NCI-H446 treated with DMSO at 0.1 percent for 48 hours (cell line): Measurements from ENCODE around the gene RAB21.
"Not testable (repeated sequence)": the region's sequence is repeated elsewhere in the genome, so short reads cannot be mapped to it uniquely, and the experiment has no call there.

Experiments
- DNase-seq: peaks from one replicate; lab custom pipeline; 2025; lab: John Stamatoyannopoulos, UW

The RAB21 gene

GRCh38 chr12:71752891-71753290, 1.8 kb upstream of the RAB21 start:
- DNase-seq, result no peak

GRCh38 chr12:71755146-71755892, 656 bp downstream of the RAB21 start:
- DNase-seq, result no peak

GRCh38 chr12:71756054-71756690, 1.5 kb downstream of the RAB21 start:
- DNase-seq, result no peak

- DNase-seq, result no peak
Measured at GRCh38 chr12:71759941-71760340, 5.3 kb downstream of the RAB21 start.

- DNase-seq, result no peak
Measured at GRCh38 chr12:71760471-71760870, 5.8 kb downstream of the RAB21 start.

GRCh38 chr12:71761354-71761753, 6.7 kb downstream of the RAB21 start:
- DNase-seq, result not testable (repeated sequence)

GRCh38 chr12:71763677-71764379, 9.2 kb downstream of the RAB21 start:
- no peak for DNase-seq

- DNase-seq, result no peak
Measured at GRCh38 chr12:71764587-71765321, 10.1 kb downstream of the RAB21 start.

GRCh38 chr12:71766202-71766601, 11.5 kb downstream of the RAB21 start:
- no peak for DNase-seq

GRCh38 chr12:71767183-71767582, 12.5 kb downstream of the RAB21 start:
- no peak for DNase-seq

GRCh38 chr12:71768900-71769299, 14.2 kb downstream of the RAB21 start:
- DNase-seq, result no peak

GRCh38 chr12:71771069-71771468, 16.4 kb downstream of the RAB21 start:
- no peak for DNase-seq

GRCh38 chr12:71772735-71773134, 18.1 kb downstream of the RAB21 start:
- DNase-seq, result no peak

- no peak for DNase-seq
Measured at GRCh38 chr12:71780237-71780822, 25.7 kb downstream of the RAB21 start.

GRCh38 chr12:71782017-71782416, 27.4 kb downstream of the RAB21 start:
- no peak for DNase-seq

GRCh38 chr12:71786829-71787228, 32.2 kb downstream of the RAB21 start:
- no peak for DNase-seq

GRCh38 chr12:71787580-71787979, 32.9 kb downstream of the RAB21 start:
- no peak for DNase-seq

- DNase-seq, result no peak
Measured at GRCh38 chr12:71790331-71790730, 35.7 kb downstream of the RAB21 start.

GRCh38 chr12:71791473-71792150, 36.9 kb downstream of the RAB21 start:
- DNase-seq, result no peak

- no peak for DNase-seq
Measured at GRCh38 chr12:71792599-71792998, 37.9 kb downstream of the RAB21 start.

GRCh38 chr12:71795901-71796300, 41.2 kb downstream of the RAB21 start:
- no peak for DNase-seq
